Jurkat, Clone E6-1 (cell line): Measurements from ENCODE around the gene WNT2.

ENCODE experiments used
- DNase-seq: peaks from one replicate; pipeline ENCODE4 v3.0.0-alpha.2; 2011; ENCODE audit warnings: low read depth, low spot score
- H3K4me3 ChIP-seq: 2 replicates; pipeline ENCODE4 v1.5.1; 2011; ENCODE audit warnings: mild to moderate bottlenecking, low read length, control low read depth, moderate library complexity

WNT2 gene

DNA sequence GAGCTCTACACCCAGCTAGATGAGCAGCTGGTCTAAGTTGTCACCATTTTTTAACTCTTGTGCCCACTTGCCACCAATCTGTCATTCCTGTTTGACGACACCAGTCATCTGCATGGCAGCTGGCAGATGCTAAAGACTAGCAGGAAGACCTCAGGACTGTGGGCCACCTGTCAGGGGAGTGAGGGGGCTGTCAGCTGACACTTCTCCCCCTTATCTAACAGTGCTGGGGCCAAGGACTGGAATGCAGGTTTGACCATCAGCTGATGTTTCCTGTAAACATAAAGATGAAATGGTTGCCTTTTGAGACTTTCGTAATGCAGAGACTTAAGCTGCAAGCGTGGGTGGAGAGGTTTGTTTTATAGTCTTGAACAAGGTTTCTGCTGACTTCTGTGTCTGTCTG, 93.5 kb downstream of the WNT2 start:
- DNase-seq: no peak
- H3K4me3 ChIP-seq: no peak overlapping the region

DNA sequence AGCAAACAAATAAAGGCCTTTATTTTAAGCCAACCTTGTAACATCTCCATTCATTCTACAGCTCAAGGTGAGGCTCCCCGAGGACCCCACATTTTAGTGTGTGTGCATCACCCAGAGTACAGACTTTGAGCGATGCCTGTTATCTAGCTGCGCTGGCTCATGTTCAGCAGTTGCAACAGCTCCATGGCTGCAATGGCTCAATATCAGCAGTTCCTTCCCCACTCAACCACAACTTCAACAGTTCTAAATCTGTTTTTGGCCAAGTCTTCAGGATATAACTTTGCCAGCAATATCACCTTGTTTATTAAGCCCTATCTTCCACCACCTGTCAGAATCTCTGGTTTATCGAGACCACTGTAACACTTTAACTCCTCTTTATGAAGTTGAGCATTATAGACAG, 95.8 kb downstream of the WNT2 start:
- DNase-seq: no peak

DNA sequence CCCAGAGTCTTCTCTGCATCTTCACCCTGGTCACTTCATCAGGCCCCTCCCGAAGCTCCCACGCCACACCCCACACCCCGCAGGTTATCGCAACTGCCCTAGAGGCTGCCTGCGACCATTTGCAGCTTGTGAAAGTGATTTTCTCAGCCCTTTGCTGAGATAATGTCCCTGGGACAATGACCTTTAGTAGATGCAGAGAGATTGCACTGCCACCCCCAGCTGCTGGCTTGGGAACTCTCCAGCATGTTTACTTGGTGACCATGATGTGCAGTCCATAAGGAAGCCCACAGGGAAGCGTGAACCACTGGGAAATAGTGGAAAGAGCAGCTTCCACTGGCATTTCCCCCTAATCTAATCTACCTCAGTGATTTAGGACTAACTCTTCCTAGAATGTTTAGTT, 97.3 kb downstream of the WNT2 start:
- no peak overlapping the region for H3K4me3 ChIP-seq
- DNase-seq: no peak

More for the DNA sequence above, 95.8 kb downstream of the WNT2 start:
- no peak overlapping the region for H3K4me3 ChIP-seq
